Psoas muscle (tissue), 8 donors: ENCODE measurements around the gene STT3B. TPM values are rescaled to one million over a fixed set of nuclear protein-coding genes. Genes with fewer than 3 reads are reported as not detected.

Experiments used
- ATAC-seq, 4 donors: fragments of 200-7000 bp; cut with Tn5 transposase; one replicate each; pipeline ENCODE4 v1.9.1; 2020; ENCODE audit warnings: moderate library complexity in 3 of 4, mild to moderate bottlenecking in 2 of 4
- DNase-seq, 2 donors: peaks; one replicate each; pipeline ENCODE4 v3.0.0-alpha.2; 2020
- H3K27ac ChIP-seq: fragments of 200-600 bp; one replicate; pipeline ENCODE4 v1.8.0; 2022
- H3K27me3 ChIP-seq, 3 donors: fragments of 200-600 bp in 1 of 3; one replicate each; pipeline versions ENCODE4 v1.6.1 to v1.8.0; 2013 to 2022; ENCODE audit warnings: low read length in 2 of 3, mild to moderate bottlenecking in 2 of 3, moderate library complexity in 1 of 3; ENCODE audit not compliant: insufficient read depth in 3 of 3
- H3K36me3 ChIP-seq, 2 donors: fragments of 200-600 bp in 1 of 2; one replicate each; pipeline versions ENCODE4 v1.6.1 to v1.8.0; 2013 to 2022; ENCODE audit warnings: low read depth in 1 of 2, mild to moderate bottlenecking in 1 of 2, moderate library complexity in 1 of 2; ENCODE audit not compliant: insufficient read depth in 1 of 2
- H3K4me1 ChIP-seq: fragments of 200-600 bp; one replicate; pipeline ENCODE4 v1.8.0; 2022
- H3K4me3 ChIP-seq: fragments of 200-600 bp; one replicate; pipeline ENCODE4 v1.8.0; 2022; ENCODE audit warnings: mild to moderate bottlenecking
- H3K9me3 ChIP-seq: fragments of 200-600 bp; one replicate; pipeline ENCODE4 v1.8.0; 2022
- WGBS, 3 donors: extraction: QIAGEN DNeasy Blood & Tissue Kit; methylation state at CpG; one replicate each; pipeline versions ENCODE4 v1.1.6 to v1.1.7; 2013; 5-methylcytosine and 5-hydroxymethylcytosine counted together
- intact Hi-C, 2 donors: fragments of 100-400 bp; cut with DNase I; formaldehyde crosslinking; loops; one replicate each; pipeline versions ENCODE4 v1.11.0 to v1.14.2; 2022
- polyA plus RNA-seq, 3 donors: library from polyadenylated mRNA; stranded (reverse); fragments of 200-250 nt; gene quantifications; one replicate each; pipeline ENCODE4 v1.2.3, GENCODE V29; 2013
- total RNA-seq, 4 donors: library from RNA; stranded (reverse); fragmentation: NEBNext Ultra II Directional in 2 of 4; extraction: Animal tissue kit (Norgen Biotek cat#: 25700) in 2 of 4; gene quantifications; one replicate each; pipeline versions ENCODE4 v1.2.1 to v1.2.4, GENCODE V29; 2021 to 2023
- TF ChIP-seq, protein P1 (sequence below): fragments of 200-600 bp; IDR thresholded peaks from one replicate; pipeline ENCODE4 v1.8.0; 2022; ENCODE audit warnings: antibody characterized with exemption
- donor health status: healthy with polysubstance abuse.
- donor health status: DM: no; HTN: no; CAD: no; lungs with moderate emphysema.
- donor health status: Bipolar disorder and iron deficiency.
- donor health status: healthy.
- donor health status: DM: yes; HTN: yes; CAD: no.
- donor health status: DM: no; HTN: no; CAD: no.
- donor health status: DM: no; HTN: no; CAD: no.
- donor health status: DM: yes; HTN: yes; CAD: no.

The STT3B gene
- total and polyA plus RNA-seq, 7 donors, result 33.8 to 95.5 (median 56.9) TPM

DNA sequence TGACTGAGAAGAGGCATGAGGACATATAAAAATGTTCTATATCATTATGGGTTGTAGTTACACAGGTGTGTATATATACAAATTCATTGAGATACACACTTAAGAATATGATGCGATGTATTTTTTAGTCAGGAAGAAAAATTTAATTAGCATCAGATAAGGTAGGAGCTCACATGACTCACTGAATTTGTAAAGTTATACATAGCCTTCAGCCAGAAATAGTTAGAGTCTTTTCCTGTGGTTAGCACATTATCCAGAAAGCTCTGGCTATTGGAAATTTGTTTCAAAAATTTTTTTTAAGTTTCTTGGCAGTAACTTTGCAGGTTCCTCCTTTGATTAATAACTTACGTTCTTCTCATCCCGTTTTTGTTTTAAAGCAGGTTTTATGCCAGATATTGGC lies 88.6 kb downstream of the STT3B start:
- no peak overlapping the region for H3K27ac ChIP-seq
- intact Hi-C loops, result no loop called here
- no peaks in the 10 kb centered on the region for H3K27me3 ChIP-seq
- peaks cover 13% of the 10 kb centered on the region for H3K4me1 ChIP-seq
- DNase-seq (no peak), ATAC-seq (no peak)
- no peak overlapping the region for H3K4me3 ChIP-seq
- TF ChIP-seq, protein P1, sequence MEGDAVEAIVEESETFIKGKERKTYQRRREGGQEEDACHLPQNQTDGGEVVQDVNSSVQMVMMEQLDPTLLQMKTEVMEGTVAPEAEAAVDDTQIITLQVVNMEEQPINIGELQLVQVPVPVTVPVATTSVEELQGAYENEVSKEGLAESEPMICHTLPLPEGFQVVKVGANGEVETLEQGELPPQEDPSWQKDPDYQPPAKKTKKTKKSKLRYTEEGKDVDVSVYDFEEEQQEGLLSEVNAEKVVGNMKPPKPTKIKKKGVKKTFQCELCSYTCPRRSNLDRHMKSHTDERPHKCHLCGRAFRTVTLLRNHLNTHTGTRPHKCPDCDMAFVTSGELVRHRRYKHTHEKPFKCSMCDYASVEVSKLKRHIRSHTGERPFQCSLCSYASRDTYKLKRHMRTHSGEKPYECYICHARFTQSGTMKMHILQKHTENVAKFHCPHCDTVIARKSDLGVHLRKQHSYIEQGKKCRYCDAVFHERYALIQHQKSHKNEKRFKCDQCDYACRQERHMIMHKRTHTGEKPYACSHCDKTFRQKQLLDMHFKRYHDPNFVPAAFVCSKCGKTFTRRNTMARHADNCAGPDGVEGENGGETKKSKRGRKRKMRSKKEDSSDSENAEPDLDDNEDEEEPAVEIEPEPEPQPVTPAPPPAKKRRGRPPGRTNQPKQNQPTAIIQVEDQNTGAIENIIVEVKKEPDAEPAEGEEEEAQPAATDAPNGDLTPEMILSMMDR, result no peak
- H3K9me3 ChIP-seq, result no peaks in the 10 kb centered on the region
- peaks cover 0 to 54% of the 10 kb centered on the region in 2 donors for H3K36me3 ChIP-seq
- WGBS, 3 donors, result 86 to 92% (median 86%) methylated on average over 3 of the region's 3 CpGs

DNA sequence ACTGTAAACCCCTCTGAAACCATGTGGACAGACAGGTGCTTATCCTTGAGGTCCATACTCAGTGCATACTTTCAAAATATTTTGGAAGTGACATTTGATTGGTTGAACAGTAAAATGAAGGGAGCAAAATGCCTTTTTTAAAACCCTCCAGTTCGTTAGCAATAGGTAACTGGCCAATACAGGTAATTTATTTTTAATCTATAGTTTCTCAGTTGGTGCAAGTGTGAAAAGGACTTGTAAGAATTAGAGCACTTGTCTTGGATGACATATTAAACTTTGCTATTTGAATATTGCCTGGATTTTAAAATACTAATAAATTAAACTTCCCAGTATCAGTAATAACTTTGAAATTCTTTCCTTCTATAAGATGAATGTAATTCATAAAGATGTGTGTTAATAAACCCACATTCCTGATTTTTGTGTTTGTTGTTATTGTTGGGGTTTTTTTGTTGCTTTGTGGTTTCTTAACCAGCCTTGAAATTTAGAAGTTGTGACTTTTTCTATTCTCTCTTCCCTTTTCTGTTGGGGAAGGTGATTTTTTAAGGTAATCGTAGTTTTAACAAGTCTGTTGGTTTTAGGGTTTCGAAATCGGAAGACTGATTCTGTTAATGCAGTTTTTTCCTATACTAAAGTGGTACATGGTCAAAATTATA lies 90.0 kb downstream of the STT3B start:
- no peaks in the 10 kb centered on the region for H3K27me3 ChIP-seq
- H3K9me3 ChIP-seq, result no peaks in the 10 kb centered on the region
- WGBS, 3 donors, result 79 to 93% (median 91%) methylated on average over 4 of the region's 4 CpGs
- DNase-seq, result no peak
- no peak overlapping the region for H3K4me3 ChIP-seq
- intact Hi-C loops, result no loop called here
- H3K36me3 ChIP-seq, result peaks cover 0 to 67% of the 10 kb centered on the region in 2 donors
- no peaks in the 10 kb centered on the region for H3K4me1 ChIP-seq
- H3K27ac ChIP-seq, result no peak overlapping the region
- no peak for ATAC-seq
- TF ChIP-seq, protein P1, result no peak

DNA sequence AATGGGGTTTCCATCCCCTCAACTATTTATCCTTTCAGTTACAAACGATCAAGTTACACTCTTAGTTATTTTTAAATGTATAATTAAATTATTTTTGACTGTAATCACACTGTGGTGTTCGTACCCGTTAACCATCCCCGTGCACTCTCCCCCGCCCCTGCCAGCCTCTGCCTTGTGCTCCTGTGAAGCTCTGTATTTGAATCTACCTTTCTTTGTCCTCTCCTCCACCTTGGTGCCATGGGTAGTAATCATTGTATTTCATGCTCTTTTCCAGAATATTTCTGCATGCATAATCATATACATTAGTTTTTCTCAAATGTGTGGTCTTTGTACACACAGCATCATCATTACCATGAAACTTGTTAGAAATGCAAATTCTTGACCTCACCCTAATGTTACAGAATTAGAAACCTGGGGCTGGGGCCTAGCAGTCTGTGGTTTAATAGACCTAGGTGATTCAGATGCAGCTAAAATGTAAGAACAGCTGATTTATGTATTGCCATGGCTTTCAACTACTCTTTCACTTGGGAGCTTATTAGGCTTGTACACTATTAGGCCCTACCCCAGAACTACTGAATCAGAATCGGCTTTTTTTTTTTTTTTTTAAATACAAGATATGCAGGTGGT lies 91.5 kb downstream of the STT3B start:
- H3K4me3 ChIP-seq, result no peak overlapping the region
- no peak for DNase-seq
- no peak overlapping the region for H3K27ac ChIP-seq
- H3K9me3 ChIP-seq, result no peaks in the 10 kb centered on the region
- H3K36me3 ChIP-seq, result peaks cover 0 to 68% of the 10 kb centered on the region in 2 donors
- no peaks in the 10 kb centered on the region for H3K27me3 ChIP-seq
- no peaks in the 10 kb centered on the region for H3K4me1 ChIP-seq
- 85 to 95% (median 93%) methylated on average over 6 of the region's 6 CpGs for WGBS, 3 donors
- TF ChIP-seq, protein P1, result no peak
- no peak for ATAC-seq
- intact Hi-C loops, result no loop called here

DNA sequence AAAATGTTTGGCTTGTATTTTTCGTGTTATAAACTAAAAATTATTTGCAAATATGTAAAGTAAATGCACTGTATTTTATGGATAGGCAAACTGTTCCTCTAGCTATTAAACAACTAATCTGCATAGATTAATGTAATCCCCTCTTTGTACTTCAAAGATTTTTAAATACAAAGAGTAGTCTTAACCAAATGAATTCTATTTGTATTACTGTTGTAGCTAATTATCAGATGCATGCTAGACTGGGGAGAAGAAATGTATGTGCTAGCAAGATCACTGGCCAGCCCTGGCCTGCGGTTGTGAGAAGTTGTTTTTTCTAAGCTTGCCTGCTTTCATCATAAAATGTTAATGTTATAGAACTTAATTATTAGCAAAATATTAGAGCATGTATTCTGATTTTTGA lies 92.6 kb downstream of the STT3B start:
- ATAC-seq, result no peak
- TF ChIP-seq, protein P1, result no peak
- Histone ChIP-seq H3K27ac (no peak overlapping the region), H3K27me3 (no peaks in the 10 kb centered on the region), H3K36me3 (peaks cover 0 to 68% of the 10 kb centered on the region in 2 donors), H3K4me3 (no peak overlapping the region), H3K9me3 (no peaks in the 10 kb centered on the region), H3K4me1 (no peaks in the 10 kb centered on the region)
- 89 to 97% (median 93%) methylated on average over 2 of the region's 2 CpGs for WGBS, 3 donors
- no peak for DNase-seq
- intact Hi-C loops, result no loop called here
